Sigmoid colon (tissue), 7 donors: ENCODE measurements around the gene EHBP1. TPM values are rescaled to one million over a fixed set of nuclear protein-coding genes. Genes with fewer than 3 reads are reported as not detected.
"Not testable (repeated sequence)": the region's sequence is repeated elsewhere in the genome, so short reads cannot be mapped to it uniquely, and the experiment has no call there.

Experiments
- DNase-seq: peaks from one replicate; pipeline ENCODE4 v3.0.0-alpha.2; 2019
- H3K27ac ChIP-seq, 4 donors: fragments of 200-600 bp; sonication (generic); one replicate each; pipeline ENCODE4 v1.5.1; 2016 to 2019; ENCODE audit warnings: mild to moderate bottlenecking in 1 of 4
- H3K27me3 ChIP-seq, 3 donors: fragments of 200-600 bp; sonication (generic); one replicate each; pipeline ENCODE4 v1.5.1; 2019; ENCODE audit warnings: mild to moderate bottlenecking in 1 of 3
- H3K36me3 ChIP-seq, 4 donors: fragments of 200-600 bp; sonication (generic); one replicate each; pipeline ENCODE4 v1.5.1; 2016 to 2019
- H3K4me1 ChIP-seq, 4 donors: fragments of 200-600 bp; sonication (generic); one replicate each; pipeline ENCODE4 v1.5.1; 2017 to 2019
- H3K4me3 ChIP-seq, 4 donors: fragments of 200-600 bp; sonication (generic); one replicate each; pipeline ENCODE4 v1.5.1; 2017 to 2019; ENCODE audit warnings: mild to moderate bottlenecking in 2 of 4, moderate library complexity in 1 of 4
- H3K9me3 ChIP-seq, 4 donors: fragments of 200-600 bp in 3 of 4; sonication (generic) in 3 of 4; one replicate each; pipeline versions ENCODE4 v1.5.1 to v1.6.1; 2013 to 2019
- CTCF ChIP-seq, 4 experiments: fragments of 450-650 bp in 3 of 4; fragments of 200-600 bp in 1 of 4; IDR thresholded peaks; one replicate each; pipeline ENCODE4 v1.5.1; 2016 to 2019; ENCODE audit warnings: antibody characterized with exemption in 4 of 4, mild to moderate bottlenecking in 3 of 4, moderate library complexity in 2 of 4
- EP300 ChIP-seq, 4 donors: sonication (generic); formaldehyde crosslinking; IDR thresholded peaks; one replicate each; pipeline ENCODE4 v1.6.1; 2017; ENCODE audit warnings: antibody characterized with exemption in 4 of 4
- POLR2A ChIP-seq, 2 donors: fragments of 450-650 bp; IDR thresholded peaks; one replicate each; pipeline ENCODE4 v1.6.1; 2016; ENCODE audit warnings: antibody characterized with exemption in 2 of 2, mild to moderate bottlenecking in 2 of 2, moderate library complexity in 2 of 2
- POLR2AphosphoS5 ChIP-seq, 4 donors: sonication (generic); formaldehyde crosslinking; IDR thresholded peaks; one replicate each; pipeline ENCODE4 v1.6.1; 2017; ENCODE audit warnings: antibody characterized with exemption in 4 of 4
- WGBS, 2 donors: extraction: QIAGEN DNeasy Blood & Tissue Kit; methylation state at CpG; one replicate each; pipeline ENCODE4 v1.1.7; 2013; 5-methylcytosine and 5-hydroxymethylcytosine counted together
- intact Hi-C: fragments of 100-400 bp; cut with DNase I; formaldehyde crosslinking; loops from one replicate; pipeline ENCODE4 v1.15.1; 2023
- polyA plus RNA-seq, 3 donors: library from polyadenylated mRNA; stranded (reverse); fragments of 200-250 nt; gene quantifications; one replicate each; pipeline ENCODE4 v1.2.3, GENCODE V29; 2013
- total RNA-seq, 4 donors: library from RNA; depleted of rRNA; stranded (reverse); fragments of >200 nt; gene quantifications; one replicate each; pipeline ENCODE4 v1.1.0, GENCODE V29; 2016
- donor health status: healthy with polysubstance abuse.
- donor health status: Bipolar disorder and iron deficiency.
- donor health status: healthy.

The EHBP1 gene
- total and polyA plus RNA-seq, 7 donors = 12.7 to 161 (median 121) TPM

GRCh38 chr2:62705859-62706720 is 577 bp downstream of the EHBP1 start:
- Histone ChIP-seq H3K27me3 (no peaks in the 10 kb centered on the region), H3K4me1 (peaks cover 0 to 66% (median 40%) of the 10 kb centered on the region in 4 donors), H3K36me3 (no peaks in the 10 kb centered on the region), H3K9me3 (no peaks in the 10 kb centered on the region), H3K27ac (peak overlapping the region; percentile 94 to 99 (median 98)), H3K4me3 (peak overlapping the region; percentile 79 to 98 (median 94))
- WGBS, 2 donors = 1% methylated on average over 57 of the region's 57 CpGs
- intact Hi-C loops = loop anchor here (2.0 to 10.0 kb wide), 5 partner anchors 41 to 249 kb away; no protein-coding TSS in a partner anchor
- no peak for TF ChIP-seq EP300 (IDR thresholded peaks at IDR 0.05)
- TF ChIP-seq POLR2AphosphoS5 (IDR thresholded peaks at IDR 0.05) = peak in 2 of 4 donors; percentile 28 to 43
- no peak for TF ChIP-seq POLR2A (IDR thresholded peaks at IDR 0.05)
- TF ChIP-seq CTCF (IDR thresholded peaks at IDR 0.05) = peak in 3 of 4 experiments; percentile 37 to 53 (median 50)
- peak; percentile 89 for DNase-seq

GRCh38 chr2:62706721-62707521 is 1.4 kb downstream of the EHBP1 start:
- DNase-seq = no peak
- H3K4me3 ChIP-seq = peak overlapping the region; percentile 79 to 98 (median 94)
- peak overlapping the region; percentile 94 to 99 (median 98) for H3K27ac ChIP-seq
- no peaks in the 10 kb centered on the region for H3K9me3 ChIP-seq
- WGBS, 2 donors = 75 to 77% methylated on average over 7 of the region's 7 CpGs
- H3K36me3 ChIP-seq = no peaks in the 10 kb centered on the region
- H3K4me1 ChIP-seq = peaks cover 0 to 74% (median 45%) of the 10 kb centered on the region in 4 donors
- intact Hi-C loops = loop anchor here (2.0 to 10.0 kb wide), 3 partner anchors 68 to 250 kb away; no protein-coding TSS in a partner anchor
- TF ChIP-seq CTCF (IDR thresholded peaks at IDR 0.05) = no peak
- no peak for TF ChIP-seq POLR2AphosphoS5 (IDR thresholded peaks at IDR 0.05)
- no peak for TF ChIP-seq EP300 (IDR thresholded peaks at IDR 0.05)
- TF ChIP-seq POLR2A (IDR thresholded peaks at IDR 0.05) = no peak
- no peaks in the 10 kb centered on the region for H3K27me3 ChIP-seq

GRCh38 chr2:62708751-62709150 is 3.2 kb downstream of the EHBP1 start:
- Histone ChIP-seq H3K9me3 (no peaks in the 10 kb centered on the region), H3K27ac (peak overlapping the region in 1 of 4 donors; percentile 98), H3K4me3 (peak overlapping the region; percentile 4 to 98 (median 94)), H3K36me3 (no peaks in the 10 kb centered on the region), H3K27me3 (no peaks in the 10 kb centered on the region), H3K4me1 (peaks cover 0 to 84% (median 49%) of the 10 kb centered on the region in 4 donors)
- DNase-seq = no peak
- intact Hi-C loops = loop anchor here (5.0 to 10.0 kb wide), 2 partner anchors 134 to 251 kb away; no protein-coding TSS in a partner anchor
- WGBS, 2 donors = 88 to 96% methylated on average over 1 of the region's 1 CpG
- TF ChIP-seq CTCF (IDR thresholded peaks at IDR 0.05) = no peak
- TF ChIP-seq EP300 (IDR thresholded peaks at IDR 0.05) = no peak
- TF ChIP-seq POLR2A (IDR thresholded peaks at IDR 0.05) = no peak
- TF ChIP-seq POLR2AphosphoS5 (IDR thresholded peaks at IDR 0.05) = no peak

GRCh38 chr2:62711832-62712494 is 6.5 kb downstream of the EHBP1 start:
- intact Hi-C loops = no loop called here
- no peak overlapping the region for H3K4me3 ChIP-seq
- H3K4me1 ChIP-seq = peaks cover 0 to 89% (median 47%) of the 10 kb centered on the region in 4 donors
- no peak overlapping the region for H3K27ac ChIP-seq
- DNase-seq = no peak
- H3K9me3 ChIP-seq = no peaks in the 10 kb centered on the region
- TF ChIP-seq POLR2A (IDR thresholded peaks at IDR 0.05) (no peak), EP300 (IDR thresholded peaks at IDR 0.05) (no peak), POLR2AphosphoS5 (IDR thresholded peaks at IDR 0.05) (no peak), CTCF (IDR thresholded peaks at IDR 0.05) (no peak)
- H3K27me3 ChIP-seq = no peaks in the 10 kb centered on the region
- H3K36me3 ChIP-seq = no peaks in the 10 kb centered on the region
- WGBS, 2 donors = 95 to 96% methylated on average over 1 of the region's 1 CpG

GRCh38 chr2:62713196-62713595 is 7.7 kb downstream of the EHBP1 start:
- H3K4me3 ChIP-seq, H3K36me3 ChIP-seq, DNase-seq, H3K27ac ChIP-seq, H3K27me3 ChIP-seq, H3K9me3 ChIP-seq, intact Hi-C loops: not testable (repeated sequence)
- H3K4me1 ChIP-seq = peaks cover 0 to 89% (median 42%) of the 10 kb centered on the region in 4 donors
- 90 to 91% methylated on average over 3 of the region's 3 CpGs for WGBS, 2 donors
